SU-DHL-6 (cell line): ENCODE results near the gene CBFA2T3.

Experiments
- CTCF ChIP-seq: fragments of 200-600 bp; sonication (generic); IDR thresholded peaks from one replicate; pipeline ENCODE4 v1.5.1; 2017; ENCODE audit warnings: antibody characterized with exemption, mild to moderate bottlenecking, low read length, moderate library complexity; ENCODE audit not compliant: insufficient read depth, poor library complexity, severe bottlenecking
- EZH2phosphoT487 ChIP-seq: fragments of 200-600 bp; sonication (generic), shearing (Covaris generic); conservative IDR thresholded peaks from 2 replicates; pipeline ENCODE4 v1.6.1; 2018; ENCODE audit warnings: mild to moderate bottlenecking, antibody characterized with exemption, low read length, moderate library complexity, mixed read lengths

GRCh38 chr16:88878356-88878755 lies 98.7 kb downstream of the CBFA2T3 start:
- TF ChIP-seq CTCF: no peak
- TF ChIP-seq EZH2phosphoT487: no peak
